ENCODE measurements around the gene CAVIN4.

Gene CAVIN4

GRCh38 chr9:100601216-100601615 lies 23.3 kb downstream of the CAVIN4 start:
- Histone ChIP-seq H3K9me3 (ENCODE audit: severe bottlenecking) (no peaks in the 10 kb centered on the region), H3K27ac (no peak overlapping the region), H3K36me3 (no peaks in the 10 kb centered on the region), H3K4me3 (ENCODE audit: low read depth, low read length) (no peak overlapping the region), H3K27me3 (ENCODE audit: insufficient read depth, low read depth, severe bottlenecking) (no peaks in the 10 kb centered on the region)
- peak; percentile 88 for DNase-seq
- TF ChIP-seq, protein P1, sequence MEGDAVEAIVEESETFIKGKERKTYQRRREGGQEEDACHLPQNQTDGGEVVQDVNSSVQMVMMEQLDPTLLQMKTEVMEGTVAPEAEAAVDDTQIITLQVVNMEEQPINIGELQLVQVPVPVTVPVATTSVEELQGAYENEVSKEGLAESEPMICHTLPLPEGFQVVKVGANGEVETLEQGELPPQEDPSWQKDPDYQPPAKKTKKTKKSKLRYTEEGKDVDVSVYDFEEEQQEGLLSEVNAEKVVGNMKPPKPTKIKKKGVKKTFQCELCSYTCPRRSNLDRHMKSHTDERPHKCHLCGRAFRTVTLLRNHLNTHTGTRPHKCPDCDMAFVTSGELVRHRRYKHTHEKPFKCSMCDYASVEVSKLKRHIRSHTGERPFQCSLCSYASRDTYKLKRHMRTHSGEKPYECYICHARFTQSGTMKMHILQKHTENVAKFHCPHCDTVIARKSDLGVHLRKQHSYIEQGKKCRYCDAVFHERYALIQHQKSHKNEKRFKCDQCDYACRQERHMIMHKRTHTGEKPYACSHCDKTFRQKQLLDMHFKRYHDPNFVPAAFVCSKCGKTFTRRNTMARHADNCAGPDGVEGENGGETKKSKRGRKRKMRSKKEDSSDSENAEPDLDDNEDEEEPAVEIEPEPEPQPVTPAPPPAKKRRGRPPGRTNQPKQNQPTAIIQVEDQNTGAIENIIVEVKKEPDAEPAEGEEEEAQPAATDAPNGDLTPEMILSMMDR (IDR thresholded peaks at IDR 0.05; ENCODE audit: low read depth, low read length): peak; percentile 91

GRCh38 chr9:100602342-100602801 lies 24.5 kb downstream of the CAVIN4 start:
- Histone ChIP-seq H3K36me3 (no peaks in the 10 kb centered on the region), H3K4me3 (ENCODE audit: low read depth, low read length) (no peak overlapping the region), H3K27ac (no peak overlapping the region), H3K27me3 (ENCODE audit: insufficient read depth, low read depth, severe bottlenecking) (no peaks in the 10 kb centered on the region), H3K9me3 (ENCODE audit: severe bottlenecking) (no peaks in the 10 kb centered on the region)
- DNase-seq: peak; percentile 73
- TF ChIP-seq, protein P1 (IDR thresholded peaks at IDR 0.05; ENCODE audit: low read depth, low read length): peak; percentile 78

GRCh38 chr9:100605405-100605804 lies 27.5 kb downstream of the CAVIN4 start:
- no peak for DNase-seq
- Histone ChIP-seq H3K4me3 (ENCODE audit: low read depth, low read length) (no peak overlapping the region), H3K27me3 (ENCODE audit: insufficient read depth, low read depth, severe bottlenecking) (no peaks in the 10 kb centered on the region), H3K27ac (no peak overlapping the region), H3K9me3 (ENCODE audit: severe bottlenecking) (no peaks in the 10 kb centered on the region), H3K36me3 (no peaks in the 10 kb centered on the region)
- TF ChIP-seq, protein P1 (IDR thresholded peaks at IDR 0.05; ENCODE audit: low read depth, low read length): no peak

- TF ChIP-seq, protein P1 (IDR thresholded peaks at IDR 0.05; ENCODE audit: low read depth, low read length): no peak
- H3K27me3 ChIP-seq (ENCODE audit: insufficient read depth, low read depth, severe bottlenecking): no peaks in the 10 kb centered on the region
- no peaks in the 10 kb centered on the region for H3K36me3 ChIP-seq
- DNase-seq: peak; percentile 54
- H3K27ac ChIP-seq: no peak overlapping the region
- peaks cover 4% of the 10 kb centered on the region for H3K9me3 ChIP-seq (ENCODE audit: severe bottlenecking)
- H3K4me3 ChIP-seq (ENCODE audit: low read depth, low read length): no peak overlapping the region
These were observed 41.3 kb downstream of the CAVIN4 start for GRCh38 chr9:100619194-100619593.

DNA sequence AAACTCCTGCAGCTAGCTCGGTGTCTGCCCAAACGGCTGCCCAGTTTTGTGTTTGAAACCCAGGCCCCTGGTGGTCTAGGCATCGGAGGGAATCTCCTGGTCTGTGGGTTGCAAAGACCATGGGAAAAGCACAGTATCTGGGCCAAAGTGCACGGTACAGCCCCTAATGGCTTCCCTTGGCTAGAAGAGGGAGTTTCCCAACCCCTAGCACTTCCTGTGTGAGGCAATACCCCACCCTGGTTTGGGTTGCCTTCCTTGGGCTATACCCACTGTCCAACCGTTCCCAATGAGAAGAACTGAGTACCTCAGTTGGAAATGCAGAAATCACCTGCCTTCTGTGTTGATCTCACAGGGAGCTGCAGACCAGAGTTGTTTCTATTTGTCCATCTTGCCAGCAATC lies 41.8 kb downstream of the CAVIN4 start:
- no peak for DNase-seq
- Histone ChIP-seq H3K27ac (no peak overlapping the region), H3K36me3 (no peaks in the 10 kb centered on the region), H3K9me3 (ENCODE audit: severe bottlenecking) (peaks cover 4% of the 10 kb centered on the region), H3K27me3 (ENCODE audit: insufficient read depth, low read depth, severe bottlenecking) (no peaks in the 10 kb centered on the region), H3K4me3 (ENCODE audit: low read depth, low read length) (no peak overlapping the region)
- TF ChIP-seq, protein P1 (IDR thresholded peaks at IDR 0.05; ENCODE audit: low read depth, low read length): no peak

- no peaks in the 10 kb centered on the region for H3K9me3 ChIP-seq (ENCODE audit: severe bottlenecking)
- H3K27me3 ChIP-seq (ENCODE audit: insufficient read depth, low read depth, severe bottlenecking): no peaks in the 10 kb centered on the region
- DNase-seq: no peak
- TF ChIP-seq, protein P1 (IDR thresholded peaks at IDR 0.05; ENCODE audit: low read depth, low read length): no peak
- H3K36me3 ChIP-seq: no peaks in the 10 kb centered on the region
- H3K27ac ChIP-seq: no peak overlapping the region
- no peak overlapping the region for H3K4me3 ChIP-seq (ENCODE audit: low read depth, low read length)
These were observed 46.1 kb downstream of the CAVIN4 start for GRCh38 chr9:100623969-100624368.

Data from WERI-Rb-1 (cell line).